Measurements from ENCODE around the gene PTPN4. TPM values are rescaled to one million over a fixed set of nuclear protein-coding genes. Genes with fewer than 3 reads are reported as not detected.

PTPN4 gene
- total RNA-seq, 1 experiment from 2014 or later = 52.4 TPM

DNA sequence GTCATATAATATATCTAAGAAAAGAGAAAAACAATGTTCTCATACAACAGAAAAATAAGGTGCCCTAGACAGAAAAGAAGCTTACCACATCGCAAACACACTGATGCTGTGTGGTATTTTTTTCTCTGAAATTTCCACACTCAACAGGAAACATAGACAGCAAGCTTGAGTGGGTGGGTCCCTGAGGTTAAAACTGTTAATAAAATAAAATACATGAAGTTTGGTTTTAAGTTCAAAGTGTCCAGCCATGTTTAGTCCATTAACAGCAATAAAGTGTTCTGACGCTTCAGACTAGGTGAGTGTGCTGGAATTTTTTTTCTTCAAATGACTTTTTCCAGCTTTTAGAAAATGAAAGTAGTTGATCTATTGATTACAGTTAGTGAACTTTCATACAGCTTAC is 169.8 kb downstream of the PTPN4 start:
- Mint-ChIP-seq H3K4me3 (ENCODE audit: low read depth, unreplicated experiment) (no peak overlapping the region), H3K36me3 (ENCODE audit: insufficient read depth, unreplicated experiment) (no peaks in the 10 kb centered on the region), H3K4me1 (ENCODE audit: low read depth, unreplicated experiment) (no peaks in the 10 kb centered on the region), H3K27me3 (ENCODE audit: unreplicated experiment) (no peaks in the 10 kb centered on the region), H3K27ac (ENCODE audit: unreplicated experiment) (no peak overlapping the region), H3K9me3 (ENCODE audit: low read depth, unreplicated experiment) (no peaks in the 10 kb centered on the region)
- DNase-seq = no peak
- CTCF ChIA-PET = interaction anchor here (0.6 kb wide), 1 partner anchor 84 kb away, joined by 3 read pairs; the partner anchor contains the start of gene EPB41L5
- BruUV-seq (replicated peaks) = no TSS peak
- TF ChIP-seq, protein P1, sequence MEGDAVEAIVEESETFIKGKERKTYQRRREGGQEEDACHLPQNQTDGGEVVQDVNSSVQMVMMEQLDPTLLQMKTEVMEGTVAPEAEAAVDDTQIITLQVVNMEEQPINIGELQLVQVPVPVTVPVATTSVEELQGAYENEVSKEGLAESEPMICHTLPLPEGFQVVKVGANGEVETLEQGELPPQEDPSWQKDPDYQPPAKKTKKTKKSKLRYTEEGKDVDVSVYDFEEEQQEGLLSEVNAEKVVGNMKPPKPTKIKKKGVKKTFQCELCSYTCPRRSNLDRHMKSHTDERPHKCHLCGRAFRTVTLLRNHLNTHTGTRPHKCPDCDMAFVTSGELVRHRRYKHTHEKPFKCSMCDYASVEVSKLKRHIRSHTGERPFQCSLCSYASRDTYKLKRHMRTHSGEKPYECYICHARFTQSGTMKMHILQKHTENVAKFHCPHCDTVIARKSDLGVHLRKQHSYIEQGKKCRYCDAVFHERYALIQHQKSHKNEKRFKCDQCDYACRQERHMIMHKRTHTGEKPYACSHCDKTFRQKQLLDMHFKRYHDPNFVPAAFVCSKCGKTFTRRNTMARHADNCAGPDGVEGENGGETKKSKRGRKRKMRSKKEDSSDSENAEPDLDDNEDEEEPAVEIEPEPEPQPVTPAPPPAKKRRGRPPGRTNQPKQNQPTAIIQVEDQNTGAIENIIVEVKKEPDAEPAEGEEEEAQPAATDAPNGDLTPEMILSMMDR (IDR thresholded peaks at IDR 0.05; ENCODE audit: unreplicated experiment) = no peak
- intact Hi-C loops (cut with micrococcal nuclease; ENCODE audit: unreplicated experiment) = no loop called here

DNA sequence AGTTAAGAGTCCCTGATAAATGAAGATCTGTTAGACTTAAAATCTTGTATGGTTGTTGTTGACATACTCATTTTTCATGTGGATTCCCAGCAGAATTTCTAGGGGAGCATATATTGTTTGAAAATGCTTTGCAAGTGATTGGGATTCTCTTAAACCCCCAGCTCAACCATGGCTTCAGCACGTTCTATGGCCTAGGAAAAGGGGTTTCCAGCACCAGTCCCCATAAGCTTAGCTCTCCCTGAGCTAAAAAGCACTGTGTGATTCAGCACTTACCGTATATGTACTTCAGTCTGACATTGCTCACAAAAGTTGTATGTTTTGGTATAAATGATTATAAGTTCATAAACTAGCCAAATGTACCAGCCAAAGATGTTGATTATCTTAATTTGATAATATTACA is 173.1 kb downstream of the PTPN4 start:
- no peak for DNase-seq
- intact Hi-C loops (cut with micrococcal nuclease; ENCODE audit: unreplicated experiment) = no loop called here
- Mint-ChIP-seq H3K4me1 (ENCODE audit: low read depth, unreplicated experiment) (no peaks in the 10 kb centered on the region), H3K9me3 (ENCODE audit: low read depth, unreplicated experiment) (no peaks in the 10 kb centered on the region), H3K27ac (ENCODE audit: unreplicated experiment) (no peak overlapping the region), H3K4me3 (ENCODE audit: low read depth, unreplicated experiment) (no peak overlapping the region), H3K36me3 (ENCODE audit: insufficient read depth, unreplicated experiment) (peaks cover 6% of the 10 kb centered on the region), H3K27me3 (ENCODE audit: unreplicated experiment) (no peaks in the 10 kb centered on the region)
- CTCF ChIA-PET = no interaction called here
- BruUV-seq (replicated peaks) = no TSS peak
- TF ChIP-seq, protein P1 (IDR thresholded peaks at IDR 0.05; ENCODE audit: unreplicated experiment) = no peak

DNA sequence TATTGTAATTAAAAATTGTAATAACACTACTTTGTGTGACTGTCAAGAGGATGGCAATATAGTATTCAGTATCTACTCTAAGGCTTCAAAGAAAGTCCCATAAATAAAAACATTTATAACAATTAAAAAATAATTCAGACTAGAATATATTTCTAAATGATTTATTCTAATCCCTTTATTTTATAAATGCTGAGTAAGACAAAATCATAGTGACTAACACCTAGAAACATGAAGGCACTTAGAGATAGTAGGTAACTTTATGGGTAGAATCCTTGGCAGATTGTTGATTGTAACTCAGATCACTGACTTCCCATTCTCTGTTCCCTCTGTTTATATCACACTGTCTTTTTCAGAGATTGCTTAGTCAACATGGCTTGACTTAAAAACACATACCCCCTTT is 174.6 kb downstream of the PTPN4 start:
- no TSS peak for BruUV-seq (replicated peaks)
- TF ChIP-seq, protein P1 (IDR thresholded peaks at IDR 0.05; ENCODE audit: unreplicated experiment) = no peak
- Mint-ChIP-seq H3K27ac (ENCODE audit: unreplicated experiment) (no peak overlapping the region), H3K4me3 (ENCODE audit: low read depth, unreplicated experiment) (no peak overlapping the region), H3K36me3 (ENCODE audit: insufficient read depth, unreplicated experiment) (peaks cover 6% of the 10 kb centered on the region), H3K9me3 (ENCODE audit: low read depth, unreplicated experiment) (no peaks in the 10 kb centered on the region), H3K27me3 (ENCODE audit: unreplicated experiment) (no peaks in the 10 kb centered on the region), H3K4me1 (ENCODE audit: low read depth, unreplicated experiment) (no peaks in the 10 kb centered on the region)
- DNase-seq = no peak
- intact Hi-C loops (cut with micrococcal nuclease; ENCODE audit: unreplicated experiment) = no loop called here
- CTCF ChIA-PET = no interaction called here

DNA sequence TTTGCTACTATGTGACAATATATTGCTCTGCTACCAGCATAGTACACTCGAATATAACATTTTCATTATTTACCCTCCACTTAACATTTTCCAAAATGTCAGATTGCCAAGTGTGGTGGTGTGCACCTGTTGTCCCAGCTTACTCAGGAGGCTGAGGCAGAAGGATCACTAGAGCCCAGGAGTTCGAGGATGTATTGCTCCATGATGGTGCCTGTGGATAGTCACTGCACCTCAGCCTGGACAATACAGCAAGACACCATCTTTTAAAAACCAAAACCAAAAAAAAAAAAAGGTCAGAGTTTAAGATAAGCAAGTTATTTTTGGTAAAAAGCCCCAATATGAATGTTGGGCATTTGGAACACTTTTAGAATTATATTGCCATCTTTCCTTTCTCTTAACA is 178.0 kb downstream of the PTPN4 start:
- peaks cover 6% of the 10 kb centered on the region for H3K36me3 Mint-ChIP-seq (ENCODE audit: insufficient read depth, unreplicated experiment)
- intact Hi-C loops (cut with micrococcal nuclease; ENCODE audit: unreplicated experiment) = no loop called here
- no peak for DNase-seq
- H3K9me3 Mint-ChIP-seq (ENCODE audit: low read depth, unreplicated experiment) = no peaks in the 10 kb centered on the region
- CTCF ChIA-PET = no interaction called here
- TF ChIP-seq, protein P1 (IDR thresholded peaks at IDR 0.05; ENCODE audit: unreplicated experiment) = no peak
- no TSS peak for BruUV-seq (replicated peaks)
- H3K4me3 Mint-ChIP-seq (ENCODE audit: low read depth, unreplicated experiment) = no peak overlapping the region
- H3K27ac Mint-ChIP-seq (ENCODE audit: unreplicated experiment) = no peak overlapping the region
- H3K4me1 Mint-ChIP-seq (ENCODE audit: low read depth, unreplicated experiment) = no peaks in the 10 kb centered on the region
- no peaks in the 10 kb centered on the region for H3K27me3 Mint-ChIP-seq (ENCODE audit: unreplicated experiment)

Measured in Calu3 (cell line).